ENCODE data around the gene PRDM16.

GRCh38 chr1:3245768-3246167 lies 176.8 kb downstream of the PRDM16 start:
- TF ChIP-seq CTCF (conservative IDR thresholded peaks at IDR 0.05; ENCODE audit: low read depth in 2 of 2) (no peak), REST (IDR thresholded peaks at IDR 0.05; ENCODE audit: unreplicated experiment) (no peak), POLR2AphosphoS5 (IDR thresholded peaks at IDR 0.05; ENCODE audit: low read depth) (no peak), EZH2phosphoT487 (IDR thresholded peaks at IDR 0.05; ENCODE audit: unreplicated experiment) (no peak), EZH2 (IDR thresholded peaks at IDR 0.05; ENCODE audit: low read depth, unreplicated experiment) (no peak), ETS1 (IDR thresholded peaks at IDR 0.05) (no peak), ZNF331 (CRISPR knock-in tag; IDR thresholded peaks at IDR 0.05; ENCODE audit: low read depth) (no peak), ZNF462 (CRISPR knock-in tag; IDR thresholded peaks at IDR 0.05) (no peak), STAT1 (IDR thresholded peaks at IDR 0.05; ENCODE audit: unreplicated experiment) (no peak), JUNB (IDR thresholded peaks at IDR 0.05; ENCODE audit: unreplicated experiment) (no peak), CREB1 (CRISPR knock-in tag; IDR thresholded peaks at IDR 0.05; ENCODE audit: low read depth) (no peak), NANOG (IDR thresholded peaks at IDR 0.05; ENCODE audit: borderline replicate concordance) (no peak), ZNF114 (CRISPR knock-in tag; IDR thresholded peaks at IDR 0.05) (no peak)

Data from GM23338 (cell line).